Naive thymus-derived CD4-positive, alpha-beta T cell (primary cell): Measurements from ENCODE around the gene ARSG. TPM values are rescaled to one million over a fixed set of nuclear protein-coding genes. Genes with fewer than 3 reads are reported as not detected.

Experiments
- ATAC-seq: fragments of 150-1000 bp; cut with Tn5 transposase; 2 replicates; pipeline ENCODE4 v1.10.0; 2021; ENCODE audit warnings: mild to moderate bottlenecking, moderate library complexity
- CTCF ChIA-PET: fragments of 350-600 bp; sonication (Branson Sonifier 250); formaldehyde crosslinking; loops from one replicate; lab custom pipeline; 2021; ENCODE audit warnings: antibody characterized with exemption; lab: Charles Lee
- POLR2A ChIA-PET: fragments of 350-600 bp; sonication (Branson Sonifier 250); formaldehyde crosslinking; loops from one replicate; lab custom pipeline; 2021; ENCODE audit warnings: antibody characterized with exemption, inconsistent platforms; lab: Charles Lee
- DNase-seq, 9 donors: peaks; one replicate each; pipeline versions ENCODE4 v3.0.0 to v3.0.0-alpha.2; 2020 to 2022; ENCODE audit warnings: mixed read lengths in 1 of 9
- H3K27ac ChIP-seq: one replicate; pipeline ENCODE4 v1.7.0; 2013; ENCODE audit warnings: mild to moderate bottlenecking, low read depth, low read length, moderate library complexity
- H3K27me3 ChIP-seq, 2 donors: one replicate each; pipeline ENCODE4 v1.7.0; 2013; ENCODE audit warnings: low read length in 2 of 2, mild to moderate bottlenecking in 2 of 2, moderate library complexity in 2 of 2; ENCODE audit not compliant: control insufficient read depth in 2 of 2, insufficient read depth in 2 of 2
- H3K36me3 ChIP-seq, 3 experiments: 1 replicate in 2 of 3; 2 replicates in 1 of 3; pipeline ENCODE4 v1.7.0; 2013; ENCODE audit warnings: low read length in 3 of 3, mild to moderate bottlenecking in 3 of 3, moderate library complexity in 1 of 3; ENCODE audit not compliant: insufficient read depth in 3 of 3, control insufficient read depth in 2 of 3
- H3K4me1 ChIP-seq, 2 donors: one replicate each; pipeline ENCODE4 v1.7.0; 2013; ENCODE audit warnings: low read length in 2 of 2, mild to moderate bottlenecking in 2 of 2, moderate library complexity in 1 of 2; ENCODE audit not compliant: control insufficient read depth in 2 of 2, insufficient read depth in 2 of 2
- H3K4me3 ChIP-seq: 2 replicates; pipeline ENCODE4 v1.7.0; 2013; ENCODE audit warnings: mild to moderate bottlenecking, low read length
- H3K9me3 ChIP-seq, 3 experiments: 1 replicate in 2 of 3; 2 replicates in 1 of 3; pipeline ENCODE4 v1.7.0; 2013; ENCODE audit warnings: low read length in 3 of 3; ENCODE audit not compliant: control insufficient read depth in 2 of 3
- H3K27ac Mint-ChIP-seq, 9 donors: one replicate each; pipeline ENCODE4 v1.8.0; 2020 to 2022; ENCODE audit warnings: mixed read lengths in 9 of 9, mild to moderate bottlenecking in 8 of 9, moderate library complexity in 5 of 9, inconsistent platforms in 2 of 9
- H3K27me3 Mint-ChIP-seq, 5 donors: one replicate each; pipeline ENCODE4 v1.8.0; 2021 to 2022; ENCODE audit warnings: mixed read lengths in 5 of 5, mild to moderate bottlenecking in 1 of 5
- H3K36me3 Mint-ChIP-seq, 5 donors: one replicate each; pipeline ENCODE4 v1.8.0; 2020 to 2022; ENCODE audit warnings: mixed read lengths in 5 of 5, mild to moderate bottlenecking in 3 of 5, inconsistent platforms in 1 of 5
- H3K4me1 Mint-ChIP-seq, 7 donors: one replicate each; pipeline ENCODE4 v1.8.0; 2020 to 2022; ENCODE audit warnings: mixed read lengths in 7 of 7, mild to moderate bottlenecking in 3 of 7, inconsistent platforms in 1 of 7
- H3K4me3 Mint-ChIP-seq, 10 donors: one replicate each; pipeline ENCODE4 v1.8.0; 2020 to 2022; ENCODE audit warnings: mild to moderate bottlenecking in 10 of 10, mixed read lengths in 10 of 10, moderate library complexity in 6 of 10, inconsistent platforms in 2 of 10
- H3K9me3 Mint-ChIP-seq, 11 donors: one replicate each; pipeline ENCODE4 v1.8.0; 2020 to 2022; ENCODE audit warnings: mixed read lengths in 11 of 11, mild to moderate bottlenecking in 4 of 11, inconsistent platforms in 1 of 11, moderate library complexity in 1 of 11
- intact Hi-C, 2 donors: fragments of 100-400 bp; cut with micrococcal nuclease; formaldehyde crosslinking; loops; one replicate each; pipeline ENCODE4 v1.15.1; 2023
- polyA plus RNA-seq, 2 donors: library from polyadenylated mRNA; unstranded; fragments of 300-500 nt; fragmentation: Illumina TruSeq; gene quantifications; one replicate each; pipeline ENCODE4 v1.2.3, GENCODE V29; 2021
- total RNA-seq, 6 experiments: library from RNA in 5 of 6; stranded (reverse) in 5 of 6; gene quantifications; 1 replicate in 5 of 6; 2 replicates in 1 of 6; pipeline ENCODE4 v1.2.3 and lab custom pipeline; 2021 to 2026

The ARSG gene
- total and polyA plus RNA-seq, 7 experiments from 2014 or later, result 7.3 to 20.0 (median 12.6) TPM

- ChIA-PET POLR2A (interaction anchor here (0.6 to 6.7 kb wide), 50 partner anchors 9 to 850 kb away, joined by 3 to 84 read pairs (median 6); partner anchors contain the start of genes AMZ2, PRKAR1A and WIPI1), CTCF (interaction anchor here (0.7 to 2.2 kb wide), 9 partner anchors 28 to 145 kb away, joined by 3 to 9 read pairs (median 3); no protein-coding TSS in a partner anchor)
- H3K36me3 Mint-ChIP-seq, result peaks cover 0 to 17% (median 0%) of the 10 kb centered on the region in 5 donors
These were observed 767 bp downstream of the ARSG start for GRCh38 chr17:68291836-68292688.

GRCh38 chr17:68292689-68293040 lies 1.4 kb downstream of the ARSG start:
- no peak for DNase-seq
- H3K4me3 ChIP-seq, result peak overlapping the region; percentile 92
- CTCF ChIA-PET, result interaction anchor here (1.0 to 2.2 kb wide), 4 partner anchors 53 to 139 kb away, joined by 3 to 9 read pairs (median 5); no protein-coding TSS in a partner anchor
- intact Hi-C loops, result loop anchor here (1.0 to 5.0 kb wide), 9 partner anchors 29 to 1035 kb away; partner anchors contain the start of genes WIPI1 (in 2 of the 2), ABCA5 (in 1 of the 2) and BPTF (in 1 of the 2)
- H3K27me3 ChIP-seq, result no peaks in the 10 kb centered on the region
- H3K4me1 Mint-ChIP-seq, result peaks cover 44 to 79% (median 69%) of the 10 kb centered on the region in 7 donors
- peaks cover 58% of the 10 kb centered on the region in 2 donors for H3K4me1 ChIP-seq
- no peaks in the 10 kb centered on the region for H3K9me3 ChIP-seq
- H3K27ac ChIP-seq, result peak overlapping the region; percentile 95
- H3K27ac Mint-ChIP-seq, result peak overlapping the region; percentile 83 to 99 (median 91)
- H3K4me3 Mint-ChIP-seq, result peak overlapping the region; percentile 82 to 100 (median 88)
- ATAC-seq, result no peak
- POLR2A ChIA-PET, result interaction anchor here (0.6 to 6.7 kb wide), 33 partner anchors 9 to 468 kb away, joined by 3 to 84 read pairs (median 8); partner anchors contain the start of genes AMZ2 and WIPI1
- H3K9me3 Mint-ChIP-seq, result peaks cover 0 to 3% (median 0%) of the 10 kb centered on the region in 11 donors
- peaks cover 0 to 17% (median 0%) of the 10 kb centered on the region in 5 donors for H3K36me3 Mint-ChIP-seq
- H3K36me3 ChIP-seq, result no peaks in the 10 kb centered on the region
- peaks cover 0 to 16% (median 0%) of the 10 kb centered on the region in 5 donors for H3K27me3 Mint-ChIP-seq

More at GRCh38 chr17:68291836-68292688, 767 bp downstream of the ARSG start:
- peak overlapping the region; percentile 92 for H3K4me3 ChIP-seq
- peak overlapping the region; percentile 95 for H3K27ac ChIP-seq
- Mint-ChIP-seq H3K27me3 (peaks cover 0 to 16% (median 0%) of the 10 kb centered on the region in 5 donors), H3K27ac (peak overlapping the region; percentile 83 to 99 (median 91)), H3K9me3 (peaks cover 0 to 3% (median 0%) of the 10 kb centered on the region in 11 donors), H3K4me3 (peak overlapping the region; percentile 82 to 100 (median 88)), H3K4me1 (peaks cover 45 to 79% (median 69%) of the 10 kb centered on the region in 7 donors)
- no peaks in the 10 kb centered on the region for H3K9me3 ChIP-seq
- no peaks in the 10 kb centered on the region for H3K36me3 ChIP-seq
- DNase-seq (peak; percentile 80 to 98 (median 96)), ATAC-seq (peak; percentile 83)
- intact Hi-C loops, result loop anchor here (1.0 to 5.0 kb wide), 18 partner anchors 29 to 1035 kb away; partner anchors contain the start of genes WIPI1 (in 2 of the 2), ABCA5 (in 1 of the 2), AMZ2 (in 1 of the 2) and BPTF (in 1 of the 2)
- peaks cover 52% of the 10 kb centered on the region in 2 donors for H3K4me1 ChIP-seq
- no peaks in the 10 kb centered on the region for H3K27me3 ChIP-seq

- Mint-ChIP-seq H3K9me3 (peaks cover 0 to 3% (median 0%) of the 10 kb centered on the region in 11 donors), H3K4me1 (peaks cover 36 to 82% (median 71%) of the 10 kb centered on the region in 7 donors), H3K36me3 (peaks cover 0 to 12% (median 0%) of the 10 kb centered on the region in 5 donors), H3K27me3 (peaks cover 0 to 16% (median 0%) of the 10 kb centered on the region in 5 donors), H3K4me3 (peak overlapping the region in 2 of 10 donors; percentile 42 to 97), H3K27ac (peak overlapping the region in 4 of 9 donors; percentile 39 to 87 (median 62))
- ATAC-seq (no peak), DNase-seq (no peak)
- no peak overlapping the region for H3K27ac ChIP-seq
- H3K4me3 ChIP-seq, result no peak overlapping the region
- ChIA-PET POLR2A (interaction anchor here (0.7 to 6.7 kb wide), 7 partner anchors 16 to 138 kb away, joined by 3 to 84 read pairs (median 12); no protein-coding TSS in a partner anchor), CTCF (interaction anchor here (0.7 to 0.9 kb wide), 2 partner anchors 138 to 140 kb away, joined by 3 read pairs; no protein-coding TSS in a partner anchor)
- peaks cover 62 to 66% of the 10 kb centered on the region in 2 donors for H3K4me1 ChIP-seq
- no peaks in the 10 kb centered on the region for H3K36me3 ChIP-seq
- no peaks in the 10 kb centered on the region for H3K27me3 ChIP-seq
- intact Hi-C loops, result loop anchor here in 1 of 2 donors (2.0 to 5.0 kb wide), 3 partner anchors 113 to 466 kb away; partner anchors contain the start of gene BPTF
- no peaks in the 10 kb centered on the region for H3K9me3 ChIP-seq
These were observed 2.3 kb downstream of the ARSG start for GRCh38 chr17:68293490-68294195.

GRCh38 chr17:68294196-68294555 lies 2.9 kb downstream of the ARSG start:
- H3K9me3 ChIP-seq, result no peaks in the 10 kb centered on the region
- CTCF ChIA-PET, result interaction anchor here (0.7 to 0.9 kb wide), 2 partner anchors 138 to 139 kb away, joined by 3 read pairs; no protein-coding TSS in a partner anchor
- DNase-seq, result no peak

GRCh38 chr17:68294617-68295016 lies 3.3 kb downstream of the ARSG start:
- H3K4me1 Mint-ChIP-seq, result peaks cover 35 to 82% (median 64%) of the 10 kb centered on the region in 7 donors
- H3K36me3 ChIP-seq, result no peaks in the 10 kb centered on the region
- intact Hi-C loops, result loop anchor here (5.0 kb wide), 2 partner anchors 32 to 467 kb away; partner anchors contain the start of gene BPTF (in 1 of the 2)
- ChIA-PET CTCF (interaction anchor here (0.7 kb wide), 1 partner anchor 137 kb away, joined by 3 read pairs; no protein-coding TSS in a partner anchor), POLR2A (interaction anchor here (1.3 to 6.7 kb wide), 3 partner anchors 53 to 105 kb away, joined by 6 to 84 read pairs (median 26); no protein-coding TSS in a partner anchor)
- peak overlapping the region in 8 of 9 donors; percentile 42 to 89 (median 68) for H3K27ac Mint-ChIP-seq
- peaks cover 0 to 10% (median 0%) of the 10 kb centered on the region in 5 donors for H3K36me3 Mint-ChIP-seq
- peaks cover 54 to 58% of the 10 kb centered on the region in 2 donors for H3K4me1 ChIP-seq
- H3K9me3 Mint-ChIP-seq, result peaks cover 0 to 3% (median 0%) of the 10 kb centered on the region in 11 donors
- no peak overlapping the region for H3K27ac ChIP-seq
- DNase-seq, result no peak
- peaks cover 0 to 19% (median 0%) of the 10 kb centered on the region in 5 donors for H3K27me3 Mint-ChIP-seq
- no peaks in the 10 kb centered on the region for H3K27me3 ChIP-seq
- H3K9me3 ChIP-seq, result no peaks in the 10 kb centered on the region
- no peak for ATAC-seq
- no peak overlapping the region for H3K4me3 ChIP-seq
- peak overlapping the region in 7 of 10 donors; percentile 21 to 63 (median 54) for H3K4me3 Mint-ChIP-seq

More at GRCh38 chr17:68294196-68294555, 2.9 kb downstream of the ARSG start:
- H3K36me3 Mint-ChIP-seq, result peaks cover 0 to 10% (median 0%) of the 10 kb centered on the region in 5 donors
- H3K4me1 Mint-ChIP-seq, result peaks cover 32 to 82% (median 67%) of the 10 kb centered on the region in 7 donors
- H3K27ac Mint-ChIP-seq, result peak overlapping the region in 5 of 9 donors; percentile 49 to 87 (median 76)
- intact Hi-C loops, result loop anchor here in 1 of 2 donors (5.0 kb wide), 1 partner anchor 467 kb away; the partner anchor contains the start of gene BPTF
- Histone ChIP-seq H3K27ac (no peak overlapping the region), H3K36me3 (no peaks in the 10 kb centered on the region), H3K4me1 (peaks cover 59 to 62% of the 10 kb centered on the region in 2 donors), H3K27me3 (no peaks in the 10 kb centered on the region), H3K4me3 (no peak overlapping the region)
- peaks cover 0 to 3% (median 0%) of the 10 kb centered on the region in 11 donors for H3K9me3 Mint-ChIP-seq
- peaks cover 0 to 16% (median 0%) of the 10 kb centered on the region in 5 donors for H3K27me3 Mint-ChIP-seq
- H3K4me3 Mint-ChIP-seq, result peak overlapping the region in 3 of 10 donors; percentile 25 to 42 (median 34)
- POLR2A ChIA-PET, result interaction anchor here (0.7 to 6.7 kb wide), 5 partner anchors 53 to 138 kb away, joined by 3 to 84 read pairs (median 26); no protein-coding TSS in a partner anchor
- ATAC-seq, result no peak
